Measurements from ENCODE around the gene IFI35. TPM values are rescaled to one million over a fixed set of nuclear protein-coding genes. Genes with fewer than 3 reads are reported as not detected.

The IFI35 gene
- total and polyA plus RNA-seq, 9 of the 15 experiments (the other 6 are each of a cell fraction or from before 2014, with no cell fraction given) = 4.4 to 13.1 (median 10.2) TPM

DNA sequence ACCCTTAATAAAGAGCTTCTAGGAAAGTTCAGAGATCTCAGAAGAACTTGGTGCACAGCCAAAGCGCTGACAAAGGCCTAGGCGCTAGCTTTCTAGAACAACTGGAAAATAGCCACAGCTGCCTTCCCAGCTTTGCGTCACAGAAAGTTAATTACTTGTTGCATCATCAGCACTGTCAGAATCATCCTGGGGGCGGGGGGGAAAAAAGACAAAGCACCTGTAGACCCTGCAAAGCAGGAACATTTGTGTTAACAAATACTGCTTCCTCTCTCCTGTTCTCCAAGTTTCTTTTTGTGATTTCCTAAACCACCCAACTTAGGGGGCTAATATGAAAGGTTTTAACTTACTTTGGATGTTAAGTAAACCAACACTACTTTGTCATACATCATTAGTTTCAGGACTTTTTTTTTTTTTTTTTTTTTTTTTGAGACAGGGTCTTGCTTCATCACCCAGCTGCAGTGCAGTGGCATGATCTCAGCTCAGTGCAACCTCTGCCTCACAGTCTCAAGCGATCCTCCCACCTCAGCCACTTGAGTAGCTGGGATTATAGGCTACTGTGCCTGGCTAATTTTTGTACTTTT is 37.5 kb upstream of the IFI35 start:
- peaks cover 0 to 7% of the 10 kb centered on the region in 2 experiments; a peak in 3 of 5 replicates for H3K4me1 ChIP-seq (replicated peaks in 1 of 2; ENCODE audit: control insufficient read depth in 2 of 2, insufficient read depth in 2 of 2, low read length in 2 of 2)
- H3K9ac ChIP-seq (ENCODE audit: insufficient read depth in 1 of 2, low read depth in 2 of 2, low read length in 2 of 2) = no peak overlapping the region
- ChIA-PET CTCF (ENCODE audit: low intra/inter-chr PET ratio) (no interaction called here), POLR2A (interaction anchor here (0.6 to 2.6 kb wide), 8 partner anchors 11 to 346 kb away, joined by 3 to 17 read pairs (median 4); partner anchors contain the start of genes PTGES3L, RPL27 and RUNDC1)
- DNase-seq (ENCODE audit: extremely low read depth in 1 of 4, low spot score in 3 of 4) = peak in 2 of 4 experiments; percentile 14 to 46
- no peak overlapping the region for H3K4me2 ChIP-seq (ENCODE audit: insufficient read depth, low read length)
- H4K20me1 ChIP-seq (replicated peaks; ENCODE audit: control insufficient read depth, insufficient read depth, low read length) = no peaks in the 10 kb centered on the region
- no peaks in the 10 kb centered on the region for H3K9me1 ChIP-seq (ENCODE audit: control insufficient read depth, insufficient read depth, low read length)
- peaks cover 15% of the 10 kb centered on the region for H3K79me2 ChIP-seq (ENCODE audit: control insufficient read depth, insufficient read depth, low read length)
- WGBS (ENCODE audit: insufficient coverage, low coverage, missing lambda C conversion rate) = 17% methylated on average over 4 of the region's 5 CpGs
- in situ Hi-C loops (cut with MboI) = no loop called here
- H2AFZ ChIP-seq (ENCODE audit: low read depth, low read length) = no peak overlapping the region
- no TSS peak for BruUV-seq (replicated peaks)
- no peaks in the 10 kb centered on the region for H3K27me3 ChIP-seq (ENCODE audit: control insufficient read depth in 2 of 2, insufficient read depth in 2 of 2, low read length in 2 of 2)
- no peak overlapping the region for H3K4me3 ChIP-seq
- no peaks in the 10 kb centered on the region for H3K9me3 ChIP-seq (replicated peaks; ENCODE audit: control insufficient read depth, insufficient read depth, low read depth, low read length)
- peak; percentile 30 for ATAC-seq
- no peaks in the 10 kb centered on the region for H3K36me3 ChIP-seq (ENCODE audit: control insufficient read depth, insufficient read depth, low read length)
- H3K27ac ChIP-seq (ENCODE audit: extremely low read depth, low read depth, low read length) = peak overlapping the region; percentile 55; the same call in 2 of the 3 replicates
- intact Hi-C loops (cut with micrococcal nuclease) = no loop called here
- no peak for FAIRE-seq
- TF ChIP-seq EP400 (IDR thresholded peaks at IDR 0.05) = peak; percentile 48; the same call in 1 of the 2 replicates
- no peak for TF ChIP-seq TEAD1 (CRISPR knock-in tag; IDR thresholded peaks at IDR 0.05)
- TF ChIP-seq FOSL1 (tag; conservative IDR thresholded peaks at IDR 0.05) = 0 out of 2 replicates have a peak, but pooled peaks have one; percentile 15
- TF ChIP-seq SOX6 (IDR thresholded peaks at IDR 0.05) = peak; percentile 52; the same call in 1 of the 2 replicates
- TF ChIP-seq, protein P1, sequence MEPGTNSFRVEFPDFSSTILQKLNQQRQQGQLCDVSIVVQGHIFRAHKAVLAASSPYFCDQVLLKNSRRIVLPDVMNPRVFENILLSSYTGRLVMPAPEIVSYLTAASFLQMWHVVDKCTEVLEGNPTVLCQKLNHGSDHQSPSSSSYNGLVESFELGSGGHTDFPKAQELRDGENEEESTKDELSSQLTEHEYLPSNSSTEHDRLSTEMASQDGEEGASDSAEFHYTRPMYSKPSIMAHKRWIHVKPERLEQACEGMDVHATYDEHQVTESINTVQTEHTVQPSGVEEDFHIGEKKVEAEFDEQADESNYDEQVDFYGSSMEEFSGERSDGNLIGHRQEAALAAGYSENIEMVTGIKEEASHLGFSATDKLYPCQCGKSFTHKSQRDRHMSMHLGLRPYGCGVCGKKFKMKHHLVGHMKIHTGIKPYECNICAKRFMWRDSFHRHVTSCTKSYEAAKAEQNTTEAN (CRISPR knock-in tag; IDR thresholded peaks at IDR 0.05) = no peak
- TF ChIP-seq SMC3 (conservative IDR thresholded peaks at IDR 0.05; ENCODE audit: insufficient read depth, low read depth, low read length) = no peak
- TF ChIP-seq, protein P2, sequence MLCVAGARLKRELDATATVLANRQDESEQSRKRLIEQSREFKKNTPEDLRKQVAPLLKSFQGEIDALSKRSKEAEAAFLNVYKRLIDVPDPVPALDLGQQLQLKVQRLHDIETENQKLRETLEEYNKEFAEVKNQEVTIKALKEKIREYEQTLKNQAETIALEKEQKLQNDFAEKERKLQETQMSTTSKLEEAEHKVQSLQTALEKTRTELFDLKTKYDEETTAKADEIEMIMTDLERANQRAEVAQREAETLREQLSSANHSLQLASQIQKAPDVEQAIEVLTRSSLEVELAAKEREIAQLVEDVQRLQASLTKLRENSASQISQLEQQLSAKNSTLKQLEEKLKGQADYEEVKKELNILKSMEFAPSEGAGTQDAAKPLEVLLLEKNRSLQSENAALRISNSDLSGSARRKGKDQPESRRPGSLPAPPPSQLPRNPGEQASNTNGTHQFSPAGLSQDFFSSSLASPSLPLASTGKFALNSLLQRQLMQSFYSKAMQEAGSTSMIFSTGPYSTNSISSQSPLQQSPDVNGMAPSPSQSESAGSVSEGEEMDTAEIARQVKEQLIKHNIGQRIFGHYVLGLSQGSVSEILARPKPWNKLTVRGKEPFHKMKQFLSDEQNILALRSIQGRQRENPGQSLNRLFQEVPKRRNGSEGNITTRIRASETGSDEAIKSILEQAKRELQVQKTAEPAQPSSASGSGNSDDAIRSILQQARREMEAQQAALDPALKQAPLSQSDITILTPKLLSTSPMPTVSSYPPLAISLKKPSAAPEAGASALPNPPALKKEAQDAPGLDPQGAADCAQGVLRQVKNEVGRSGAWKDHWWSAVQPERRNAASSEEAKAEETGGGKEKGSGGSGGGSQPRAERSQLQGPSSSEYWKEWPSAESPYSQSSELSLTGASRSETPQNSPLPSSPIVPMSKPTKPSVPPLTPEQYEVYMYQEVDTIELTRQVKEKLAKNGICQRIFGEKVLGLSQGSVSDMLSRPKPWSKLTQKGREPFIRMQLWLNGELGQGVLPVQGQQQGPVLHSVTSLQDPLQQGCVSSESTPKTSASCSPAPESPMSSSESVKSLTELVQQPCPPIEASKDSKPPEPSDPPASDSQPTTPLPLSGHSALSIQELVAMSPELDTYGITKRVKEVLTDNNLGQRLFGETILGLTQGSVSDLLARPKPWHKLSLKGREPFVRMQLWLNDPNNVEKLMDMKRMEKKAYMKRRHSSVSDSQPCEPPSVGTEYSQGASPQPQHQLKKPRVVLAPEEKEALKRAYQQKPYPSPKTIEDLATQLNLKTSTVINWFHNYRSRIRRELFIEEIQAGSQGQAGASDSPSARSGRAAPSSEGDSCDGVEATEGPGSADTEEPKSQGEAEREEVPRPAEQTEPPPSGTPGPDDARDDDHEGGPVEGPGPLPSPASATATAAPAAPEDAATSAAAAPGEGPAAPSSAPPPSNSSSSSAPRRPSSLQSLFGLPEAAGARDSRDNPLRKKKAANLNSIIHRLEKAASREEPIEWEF (CRISPR knock-in tag; IDR thresholded peaks at IDR 0.05) = no peak
- no peak for TF ChIP-seq SAFB2 (IDR thresholded peaks at IDR 0.05; ENCODE audit: borderline replicate concordance, low read depth, low read length, severe bottlenecking)
- TF ChIP-seq NR3C1 (CRISPR knock-in tag; IDR thresholded peaks at IDR 0.05) = no peak
- no peak for TF ChIP-seq MED1 (CRISPR knock-in tag; IDR thresholded peaks at IDR 0.05; ENCODE audit: borderline replicate concordance)
- TF ChIP-seq ZNF384 (IDR thresholded peaks at IDR 0.05; ENCODE audit: low read depth, low read length) = peak; percentile 75
- TF ChIP-seq MEF2D (tag; conservative IDR thresholded peaks at IDR 0.05; ENCODE audit: low read depth) = no peak
- TF ChIP-seq, protein P3, sequence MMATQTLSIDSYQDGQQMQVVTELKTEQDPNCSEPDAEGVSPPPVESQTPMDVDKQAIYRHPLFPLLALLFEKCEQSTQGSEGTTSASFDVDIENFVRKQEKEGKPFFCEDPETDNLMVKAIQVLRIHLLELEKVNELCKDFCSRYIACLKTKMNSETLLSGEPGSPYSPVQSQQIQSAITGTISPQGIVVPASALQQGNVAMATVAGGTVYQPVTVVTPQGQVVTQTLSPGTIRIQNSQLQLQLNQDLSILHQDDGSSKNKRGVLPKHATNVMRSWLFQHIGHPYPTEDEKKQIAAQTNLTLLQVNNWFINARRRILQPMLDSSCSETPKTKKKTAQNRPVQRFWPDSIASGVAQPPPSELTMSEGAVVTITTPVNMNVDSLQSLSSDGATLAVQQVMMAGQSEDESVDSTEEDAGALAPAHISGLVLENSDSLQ (IDR thresholded peaks at IDR 0.05) = peak; percentile 45; the same call in 1 of the 2 replicates
- TF ChIP-seq NCOA1 (IDR thresholded peaks at IDR 0.05; ENCODE audit: low read depth) = peak; percentile 40; the same call in 1 of the 2 replicates
